Stimulated activated CD8-positive, alpha-beta memory T cell treated with anti-CD3 and anti-CD28 coated beads, Interleukin-15, amount 100 ng/mL, for 1 hour (primary cell): ENCODE results near the gene AKT2.
"Not testable (repeated sequence)": the region's sequence is repeated elsewhere in the genome, so short reads cannot be mapped to it uniquely, and the experiment has no call there.

Source experiments
- DNase-seq: peaks from one replicate; pipeline ENCODE4 v3.0.0-alpha.2; 2020; ENCODE audit warnings: low read depth

AKT2 gene

DNA sequence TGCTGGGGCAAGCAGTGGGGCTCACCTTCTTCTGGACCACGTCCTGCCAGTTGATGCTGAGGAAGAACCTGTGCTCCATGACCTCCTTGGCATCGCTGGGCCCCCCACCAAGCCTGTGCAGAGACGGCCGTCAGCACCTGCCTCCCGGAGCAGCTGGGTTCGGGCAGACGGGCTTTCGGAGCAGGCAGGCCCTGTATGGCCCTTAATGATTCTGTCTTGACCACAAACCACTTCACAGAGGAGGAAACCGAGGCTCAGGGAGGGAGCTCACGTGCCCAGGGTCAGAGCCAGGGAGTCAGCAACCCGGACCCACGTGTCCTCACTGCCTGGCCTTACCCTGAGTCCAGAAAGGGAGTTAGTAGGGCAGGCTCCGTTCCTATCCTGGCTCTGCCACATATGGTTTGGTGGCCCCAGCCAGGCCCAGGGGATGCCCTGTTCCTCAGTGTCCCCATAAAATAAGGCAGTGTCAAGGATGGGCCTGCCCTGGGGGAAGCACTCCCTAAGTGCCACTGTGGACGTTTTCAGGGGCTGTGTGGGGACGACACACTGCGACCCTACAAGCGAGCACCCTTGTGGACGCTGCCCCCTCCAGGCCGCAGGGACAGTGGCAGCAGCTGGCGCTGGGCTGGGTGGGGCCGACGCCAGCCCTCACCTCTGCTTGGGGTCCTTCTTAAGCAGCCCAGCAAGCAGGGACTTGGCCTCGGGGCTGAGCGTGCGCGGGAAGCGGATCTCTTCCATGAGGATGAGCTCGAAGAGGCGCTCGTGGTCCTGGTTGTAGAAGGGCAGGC, 49.7 kb downstream of the AKT2 start:
- DNase-seq, result no peak

DNA sequence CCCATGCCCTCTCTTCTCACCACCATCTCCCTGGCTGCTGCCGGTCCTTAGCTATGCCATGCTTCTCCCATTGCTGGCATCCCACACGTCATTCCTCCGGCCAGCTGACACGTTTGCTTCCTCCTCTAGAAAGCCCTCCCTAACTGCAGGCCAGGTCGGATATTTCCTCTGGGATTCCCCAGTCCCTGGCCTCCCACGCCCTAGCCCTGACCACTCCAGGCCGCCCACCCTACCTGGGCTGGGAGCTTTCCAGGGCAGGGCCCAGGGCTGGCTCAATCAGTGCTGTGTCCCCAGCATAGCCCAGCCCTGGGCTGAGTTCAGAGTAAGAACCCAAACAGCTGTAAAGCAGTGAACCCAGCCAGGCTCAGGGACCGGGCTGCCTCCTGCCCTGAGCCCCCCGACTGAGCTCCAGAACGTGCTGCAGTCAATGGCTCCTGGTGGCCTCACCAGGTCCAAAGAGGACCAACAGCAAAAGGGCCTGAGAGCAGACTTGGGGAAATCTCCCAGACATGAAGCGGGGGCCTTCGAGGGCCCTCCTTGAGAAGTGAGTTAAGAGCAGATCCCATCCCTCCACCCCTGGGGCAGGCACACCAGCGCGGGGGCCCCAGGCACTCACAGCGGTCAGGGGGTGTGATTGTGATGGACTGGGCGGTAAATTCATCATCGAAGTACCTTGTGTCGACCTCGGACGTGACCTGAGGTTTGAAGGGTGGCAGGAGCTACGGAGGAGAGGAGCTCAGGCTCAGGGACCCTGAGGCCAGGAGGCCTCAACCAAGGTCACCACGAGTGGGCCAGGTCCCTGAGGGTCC, 50.5 kb downstream of the AKT2 start:
- no peak for DNase-seq

DNA sequence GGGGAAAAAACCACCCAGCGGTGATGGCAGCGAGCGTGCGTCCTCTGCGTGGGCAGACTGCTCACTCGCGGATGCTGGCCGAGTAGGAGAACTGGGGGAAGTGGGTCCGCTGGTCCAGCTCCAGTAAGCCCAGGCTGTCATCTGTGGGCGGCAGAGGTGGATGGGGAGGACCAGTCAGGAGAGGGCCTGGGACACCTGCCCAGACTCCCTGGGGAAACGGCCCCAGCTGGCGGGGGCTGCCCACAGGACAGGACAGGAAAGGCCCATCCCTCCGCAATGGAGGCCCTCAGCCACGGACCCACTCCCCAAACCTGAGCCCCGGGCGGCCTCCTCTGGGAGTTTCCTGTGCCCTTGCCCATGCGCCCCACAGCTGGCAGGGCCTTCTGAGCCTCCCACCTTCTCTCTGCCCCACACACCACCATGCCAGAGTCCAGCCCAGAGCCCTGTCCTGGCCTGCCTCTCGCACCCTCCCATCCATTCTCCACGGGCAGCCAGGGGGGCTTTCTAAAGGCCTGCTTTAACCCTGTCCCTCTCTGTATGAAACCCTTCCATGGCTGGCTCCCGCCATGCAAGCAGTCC, 51.2 kb downstream of the AKT2 start:
- no peak for DNase-seq

DNA sequence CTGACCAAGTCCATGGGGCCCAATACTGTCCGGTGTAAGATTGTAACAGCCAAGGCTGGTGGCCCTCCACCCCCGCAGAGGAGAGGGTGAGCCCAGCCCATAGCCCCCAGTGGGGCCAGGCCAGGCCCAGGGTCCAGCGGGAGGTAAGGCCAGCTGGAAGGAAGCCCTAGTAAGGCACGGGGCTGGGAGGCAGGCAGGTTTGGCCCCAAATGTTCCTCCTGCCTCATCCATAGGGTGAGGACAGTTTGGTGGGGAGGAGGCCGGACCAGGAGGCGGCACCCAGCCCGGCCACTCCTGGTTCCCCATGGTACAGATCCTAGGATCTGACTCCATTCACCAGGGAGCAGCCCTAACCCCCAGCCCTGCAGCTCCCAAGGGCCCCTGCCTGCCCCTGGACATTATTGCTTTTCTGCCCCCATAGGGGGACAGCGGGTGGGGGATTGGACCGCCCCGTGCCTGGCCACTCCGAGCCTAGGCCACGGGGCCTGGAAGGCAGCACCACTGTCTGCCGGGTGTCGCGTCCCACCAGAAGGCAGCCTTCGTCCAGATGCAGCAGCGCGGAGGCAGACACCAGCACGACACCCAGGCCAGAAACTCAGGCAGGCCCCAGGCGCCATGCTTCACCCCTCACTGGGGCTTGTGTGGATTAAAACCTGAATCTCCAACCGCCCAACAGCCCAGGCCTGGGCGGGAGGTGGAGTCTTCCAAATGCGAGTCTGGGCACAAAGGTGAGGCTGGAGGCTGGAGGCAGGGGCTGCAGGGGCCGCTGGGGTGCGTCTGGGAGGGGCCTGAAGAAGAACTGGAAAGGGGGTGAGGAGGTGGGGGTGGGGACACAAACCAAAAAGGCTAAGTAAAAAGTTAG, 52.0 kb downstream of the AKT2 start:
- no peak for DNase-seq

DNA sequence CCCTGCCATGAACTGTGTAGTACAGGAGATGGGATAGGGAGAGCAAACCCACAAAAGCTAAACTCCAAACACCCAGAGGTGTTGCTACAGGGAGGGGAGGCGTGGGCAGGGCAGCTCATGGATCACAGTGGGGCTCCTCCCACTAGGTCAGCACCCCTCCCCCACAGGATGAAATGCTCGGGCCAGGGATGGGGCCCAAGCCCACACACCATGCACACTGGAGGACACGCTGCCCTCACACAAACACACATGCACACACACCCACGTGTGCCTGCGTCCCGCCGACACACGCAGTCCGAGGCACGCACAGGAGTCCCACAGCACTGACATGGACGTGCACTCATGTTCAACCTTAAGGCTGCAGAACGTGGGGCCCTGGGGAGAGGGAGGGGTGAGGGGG, 52.7 kb downstream of the AKT2 start:
- no peak for DNase-seq

DNA sequence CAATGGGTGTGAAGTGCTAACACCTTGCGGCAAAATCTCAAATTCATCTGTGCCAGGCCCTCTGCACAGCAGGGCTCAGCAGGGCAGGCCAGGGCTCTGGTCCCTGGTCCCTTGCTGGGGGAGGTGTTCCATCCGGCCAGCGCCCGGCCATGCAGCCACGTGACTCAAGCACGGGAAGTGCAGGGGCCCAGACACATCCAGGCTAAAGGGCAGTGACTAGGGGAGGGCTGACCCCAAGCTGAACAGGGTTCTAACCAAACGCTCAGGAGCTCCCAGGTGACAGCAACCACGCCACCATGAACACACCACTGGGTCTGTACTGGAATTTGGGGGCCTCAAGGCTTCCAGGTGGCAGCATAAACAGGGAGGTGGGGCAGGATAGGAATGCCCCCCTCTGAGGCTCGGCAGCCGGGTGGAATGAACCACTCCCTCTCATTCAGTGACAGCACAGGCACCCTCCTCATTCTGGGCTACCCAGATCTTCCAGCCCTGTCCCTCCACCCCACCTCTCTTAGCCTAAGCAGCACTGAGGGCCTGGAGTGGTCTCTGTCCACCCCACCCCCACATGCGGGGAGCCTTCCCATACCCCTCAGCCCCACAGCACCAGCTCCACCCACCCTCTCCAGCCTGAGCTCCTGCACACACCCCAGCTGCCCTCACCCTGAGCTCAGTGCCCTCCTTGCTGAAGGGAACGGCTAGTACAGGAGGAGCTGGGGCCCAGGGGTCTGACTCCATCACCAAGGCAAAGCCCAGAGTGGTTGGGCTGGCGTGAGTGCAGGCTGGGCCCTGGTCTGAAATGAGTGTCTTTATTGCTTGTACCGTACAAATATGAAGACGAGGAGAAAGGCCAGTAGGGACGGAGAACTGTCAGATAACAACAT, 53.4 kb downstream of the AKT2 start:
- DNase-seq, result no peak

DNA sequence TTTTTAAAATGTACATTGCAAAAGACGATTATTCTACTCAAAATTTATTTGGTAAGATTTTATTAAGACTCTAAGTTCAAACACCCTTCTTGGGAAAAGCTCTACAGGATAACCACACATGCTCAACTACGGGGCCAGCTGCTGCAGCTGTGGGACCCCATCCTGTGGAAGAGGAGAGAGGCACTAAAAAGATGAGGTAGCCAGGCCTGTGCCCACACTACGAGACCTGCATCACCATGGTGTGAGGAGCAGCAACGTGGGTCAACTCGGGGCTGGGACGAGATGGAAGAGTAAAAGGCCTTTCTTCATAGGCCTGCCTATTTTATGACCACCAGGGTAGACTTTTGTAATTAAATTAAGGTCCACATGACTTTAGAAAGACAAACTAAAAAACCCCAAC, 54.1 kb downstream of the AKT2 start:
- no peak for DNase-seq

DNA sequence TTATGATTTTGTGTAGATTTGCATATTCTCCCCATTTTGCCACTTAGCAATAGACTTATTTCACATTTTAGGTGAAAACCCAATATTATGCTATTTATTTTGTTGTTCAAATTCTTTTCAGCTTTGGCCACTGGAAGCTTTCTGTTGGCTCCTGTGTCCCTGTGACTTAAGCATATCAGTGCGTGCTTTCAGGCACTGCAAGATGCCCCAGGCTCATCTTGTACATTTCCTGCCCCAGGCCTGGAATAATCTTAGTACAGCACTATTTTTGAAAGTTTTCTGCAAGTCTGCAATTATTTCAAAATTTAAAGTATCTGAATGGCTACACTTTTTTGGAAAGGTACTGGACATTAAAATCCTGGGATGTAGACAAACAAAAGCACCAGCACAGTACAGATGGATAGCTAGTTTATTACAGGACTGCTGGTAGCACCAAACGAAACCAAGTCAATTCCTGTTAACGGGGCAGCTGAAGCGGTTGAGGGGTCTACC, 55.2 kb downstream of the AKT2 start:
- no peak for DNase-seq

DNA sequence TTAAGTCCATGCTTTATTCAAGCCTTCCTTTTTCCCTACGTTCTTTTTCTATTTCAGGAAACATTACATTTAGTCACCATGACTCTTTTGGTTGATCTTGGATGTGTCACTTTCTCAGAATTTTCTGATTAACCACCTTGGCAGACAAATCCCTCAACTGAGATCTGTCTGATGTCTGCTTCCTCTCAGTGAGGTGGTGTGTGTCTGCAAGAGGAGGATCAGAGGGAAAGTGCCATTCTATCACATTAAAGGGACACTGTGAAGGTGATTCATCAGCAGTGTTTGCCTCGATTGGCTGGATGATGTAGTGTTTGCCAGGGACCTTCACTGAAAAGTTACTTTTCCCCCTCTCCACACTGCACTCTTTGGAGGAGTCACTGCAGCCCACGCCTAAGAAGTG, 55.7 kb downstream of the AKT2 start:
- DNase-seq, result no peak

DNA sequence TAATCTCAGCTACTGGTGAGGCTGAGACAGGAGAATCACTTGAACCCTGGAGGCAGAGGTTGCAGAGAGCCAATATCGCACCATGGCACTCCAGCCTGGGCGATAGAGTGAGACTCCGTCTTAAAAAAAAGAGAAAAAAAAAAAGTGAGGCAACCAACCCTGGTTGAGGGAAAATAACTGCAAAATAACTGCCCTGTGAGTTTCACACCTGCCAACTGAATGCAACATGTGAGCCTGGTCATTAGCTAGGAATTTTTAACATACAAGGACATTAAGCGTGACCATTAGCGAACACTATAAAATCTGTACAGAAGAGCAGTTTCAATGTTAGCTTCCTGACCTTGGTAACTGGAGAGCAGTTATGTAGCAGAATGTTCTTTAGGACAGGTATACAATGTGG, 56.3 kb downstream of the AKT2 start:
- DNase-seq, result no peak

DNA sequence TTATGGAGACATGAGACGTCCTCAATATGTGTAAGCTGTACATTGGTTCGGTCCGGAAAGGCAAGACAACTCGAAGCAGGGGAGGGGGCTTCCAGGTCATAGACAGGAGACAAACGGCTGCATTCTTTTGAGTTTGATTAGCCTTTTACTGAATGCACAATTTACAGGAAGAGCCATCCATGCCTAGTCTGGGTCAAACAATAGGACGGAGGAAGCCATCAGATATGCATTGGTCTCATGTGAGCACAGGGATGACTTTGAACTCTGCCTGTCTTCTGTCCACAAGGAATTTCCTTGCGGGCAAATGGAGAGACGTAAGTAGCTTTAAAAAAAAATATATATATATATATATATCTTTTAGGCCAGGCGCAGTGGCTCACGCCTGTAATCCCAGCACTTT, 56.8 kb downstream of the AKT2 start:
- no peak for DNase-seq

DNA sequence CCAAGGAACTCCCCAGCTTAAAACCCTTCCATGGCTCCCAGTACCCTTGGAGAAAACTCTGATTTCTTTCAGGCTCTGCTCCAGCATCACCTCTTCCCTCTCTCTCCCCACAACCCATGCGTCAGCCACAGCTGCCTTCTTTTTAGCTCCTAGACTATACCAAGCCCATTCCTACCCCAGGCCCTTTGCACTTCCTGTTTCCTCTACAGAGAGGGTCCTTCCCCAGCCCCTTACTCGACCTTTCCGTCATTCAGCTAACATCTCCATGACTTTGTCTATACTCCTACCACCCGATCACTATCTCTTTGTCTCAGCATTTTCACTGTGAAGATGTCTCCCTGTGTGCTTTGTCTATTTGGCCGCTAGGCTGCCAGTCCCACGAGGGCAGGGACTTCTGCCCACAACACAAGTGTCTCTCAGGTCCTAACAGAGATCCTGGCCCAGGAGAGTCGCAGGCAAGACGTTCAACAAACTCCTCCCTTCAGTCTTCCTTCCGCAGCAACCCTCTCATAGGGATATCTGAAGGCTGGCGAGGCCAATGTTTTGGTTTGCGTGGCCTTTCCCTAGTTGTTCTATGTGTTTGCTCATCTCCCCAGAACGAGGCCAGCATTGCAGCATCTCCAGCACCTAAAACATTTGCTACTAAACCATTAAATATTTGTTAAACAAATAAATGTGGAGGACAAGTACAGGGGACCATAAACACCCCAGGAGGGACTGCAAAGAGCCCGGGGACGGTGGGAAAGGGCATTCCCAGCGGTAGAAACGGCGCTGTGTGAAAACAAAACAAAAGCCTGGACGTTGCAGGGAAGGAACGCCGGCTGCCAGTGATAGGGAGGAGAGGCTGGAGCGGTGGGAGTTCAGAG, 59.5 kb downstream of the AKT2 start:
- DNase-seq, result no peak

DNA sequence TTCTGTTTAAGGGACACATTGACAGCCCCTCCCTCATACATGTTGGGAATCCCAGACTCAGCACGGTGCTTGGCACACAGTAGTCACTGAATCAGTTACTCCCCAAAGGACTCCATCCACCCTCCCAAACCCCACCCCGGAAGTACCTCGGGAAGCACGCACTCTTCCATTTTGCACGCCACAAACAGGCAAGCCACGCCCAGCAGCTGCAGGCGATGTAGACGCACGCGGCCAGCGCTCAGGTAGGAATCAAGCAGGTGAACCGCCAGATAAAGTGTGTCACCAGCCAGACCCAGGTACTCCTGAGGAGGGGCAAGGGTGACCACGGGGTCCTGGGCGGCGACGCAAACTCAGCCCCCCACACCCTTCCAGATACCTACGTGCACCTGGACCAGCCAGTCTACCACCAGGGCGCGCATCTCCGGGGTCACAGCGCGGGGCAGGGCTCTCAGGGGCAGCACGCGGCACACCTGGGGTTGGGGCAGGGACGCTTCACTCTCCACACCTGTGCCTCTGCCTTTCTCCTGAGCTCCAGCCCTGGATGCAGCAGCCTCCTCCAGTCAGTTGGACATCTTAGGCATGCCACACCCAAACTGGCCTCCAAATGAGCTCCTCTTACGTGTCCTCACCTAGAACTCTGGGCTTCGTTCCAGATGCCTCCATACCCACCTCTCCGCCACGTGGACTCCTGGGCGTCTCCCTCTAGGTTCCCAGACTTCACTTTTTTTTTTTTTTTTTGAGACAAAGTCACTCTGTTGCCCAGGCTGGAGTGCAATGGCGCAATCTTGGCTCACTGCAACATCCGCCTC, 60.6 kb downstream of the AKT2 start:
- no peak for DNase-seq

DNA sequence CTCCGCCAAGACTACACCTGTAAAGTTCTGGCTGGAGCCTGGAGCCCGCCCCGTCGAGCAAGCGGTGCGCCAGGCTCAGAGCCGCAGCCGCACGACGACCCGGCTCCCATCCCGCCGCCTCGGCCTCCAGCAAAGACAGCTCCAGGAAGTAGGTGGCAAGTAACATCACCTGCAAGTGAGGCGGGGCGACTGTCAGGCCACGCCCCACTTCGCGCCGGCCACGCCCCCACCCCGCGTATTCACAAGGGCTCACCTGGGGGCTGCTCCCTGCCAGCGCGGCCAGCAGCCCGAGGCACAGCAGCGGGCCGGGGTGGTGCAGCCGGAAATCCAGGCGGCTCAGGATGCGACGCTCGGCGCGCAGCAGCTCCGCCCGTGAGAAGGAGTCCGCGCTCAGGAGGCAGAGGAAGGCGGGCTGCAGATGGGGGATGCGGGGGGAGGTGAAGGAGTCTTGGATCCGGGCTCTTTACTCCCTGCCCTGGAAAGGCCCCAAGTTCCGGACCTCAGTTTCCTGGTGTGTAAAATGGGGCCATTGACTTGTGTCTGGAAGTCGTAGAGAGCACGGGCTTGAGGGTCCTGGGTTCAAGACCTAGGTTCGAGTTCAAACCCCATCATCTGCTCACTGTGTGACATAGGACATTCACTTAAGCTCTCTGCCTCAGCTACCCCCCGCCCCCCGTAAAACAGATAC, 61.9 kb downstream of the AKT2 start:
- DNase-seq, result no peak

DNA sequence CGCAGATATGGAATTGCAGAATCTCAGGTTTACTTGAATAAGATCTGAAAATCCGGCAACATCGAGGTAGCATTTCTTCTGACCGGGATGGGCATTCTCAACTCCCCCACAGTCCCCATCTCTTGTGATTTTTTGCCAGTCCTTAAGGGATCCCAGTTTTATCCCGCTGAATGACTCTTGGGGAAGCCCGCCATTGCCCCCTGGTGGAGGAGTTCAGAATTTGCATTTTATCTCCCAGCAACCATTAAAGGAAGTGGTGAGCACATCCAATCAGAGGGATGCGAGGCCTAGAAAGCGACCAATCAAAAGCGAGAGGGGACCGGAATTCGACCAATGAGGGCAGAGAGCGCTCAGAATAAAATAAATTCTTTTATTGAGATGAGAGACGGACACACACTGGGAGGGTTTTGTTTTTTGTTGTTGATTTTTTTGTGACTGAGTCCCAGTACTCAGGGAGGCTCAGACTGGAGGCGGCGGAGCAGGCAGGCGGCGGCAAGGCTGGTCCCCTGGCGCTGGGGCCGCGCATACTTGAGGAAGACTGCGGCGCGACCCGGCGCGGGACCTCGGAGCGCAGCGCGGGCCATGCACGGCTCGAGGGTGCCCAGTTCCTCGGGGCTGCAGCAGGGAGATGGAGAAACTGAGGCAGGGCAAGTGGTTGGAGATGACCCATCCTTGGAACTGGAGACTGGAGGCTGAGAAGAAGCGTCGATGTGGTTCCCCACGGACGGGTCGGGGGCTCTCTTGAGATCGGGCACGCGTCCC, 63.1 kb downstream of the AKT2 start:
- DNase-seq, result peak; percentile 46

DNA sequence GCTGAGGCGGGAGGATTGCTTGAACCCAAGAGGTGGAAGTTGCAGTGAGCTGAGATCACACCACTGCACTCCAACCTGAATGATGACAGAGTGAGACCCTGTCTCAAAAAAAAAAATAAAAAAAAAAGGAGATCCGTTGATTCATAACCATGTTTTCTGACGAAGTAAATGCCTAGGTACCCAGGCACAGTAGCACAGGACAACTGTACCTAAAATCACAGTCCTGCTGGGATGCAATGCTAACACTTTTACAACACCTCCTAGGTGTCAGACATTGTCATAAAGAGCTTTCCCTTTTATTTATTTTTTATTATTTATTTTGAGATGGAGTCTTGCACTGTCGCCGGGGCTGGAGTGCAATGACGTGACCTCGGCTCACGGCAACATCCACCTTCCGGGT, 64.5 kb downstream of the AKT2 start:
- DNase-seq, result no peak

DNA sequence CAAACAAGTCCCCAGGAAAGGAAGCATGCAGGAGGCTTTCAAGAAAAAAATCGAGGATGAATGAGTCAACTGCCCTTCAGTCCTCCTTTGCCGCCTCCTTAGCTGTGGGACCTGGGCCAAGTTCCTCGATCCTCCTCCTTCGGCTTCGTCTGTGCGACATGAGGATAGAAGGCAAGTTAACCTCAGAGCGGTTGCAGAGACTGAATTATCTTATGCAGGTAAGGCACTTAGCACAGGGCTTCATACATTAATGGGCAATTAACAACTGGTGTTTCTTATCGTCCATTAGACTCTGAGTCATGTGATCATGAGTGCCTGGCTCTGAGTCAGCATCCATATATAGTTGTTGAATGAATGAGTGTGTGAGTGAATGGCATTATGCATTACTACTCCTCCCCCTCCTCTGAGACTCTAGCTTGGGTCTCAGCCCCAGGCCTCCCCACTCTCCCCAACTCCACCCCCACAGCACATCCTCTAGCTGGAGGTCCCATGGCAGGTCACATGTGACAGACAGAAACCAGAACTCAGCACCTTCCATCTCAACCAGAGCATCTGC, 65.3 kb downstream of the AKT2 start:
- DNase-seq, result no peak

DNA sequence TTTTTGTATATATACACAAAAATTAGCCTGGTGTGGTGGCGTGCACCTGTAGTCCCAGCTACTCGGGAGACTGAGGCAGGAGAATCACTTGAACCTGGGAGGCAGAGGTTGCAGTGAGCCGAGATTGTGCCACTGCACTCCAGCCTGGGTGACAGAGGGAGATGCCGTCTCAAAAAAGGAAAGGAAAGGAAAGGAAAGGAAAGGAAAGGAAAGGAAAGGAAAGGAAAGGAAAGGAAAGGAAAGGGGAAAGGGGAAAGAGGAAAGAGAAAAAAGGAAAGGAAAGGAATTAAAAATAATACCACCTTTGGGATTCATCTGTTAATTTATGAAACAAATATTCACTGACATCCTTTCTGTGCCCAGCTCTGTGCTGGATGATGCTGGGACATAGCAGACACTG, 66.1 kb downstream of the AKT2 start:
- not testable (repeated sequence) for DNase-seq
